ENCODE measurements around the gene SLC34A3.
A peak's percentile ranks its signal among the peaks of the same experiment; 100 is the strongest.
"Not testable (repeated sequence)": the region's sequence is repeated elsewhere in the genome, so short reads cannot be mapped to it uniquely, and the experiment has no call there.

The SLC34A3 gene

DNA sequence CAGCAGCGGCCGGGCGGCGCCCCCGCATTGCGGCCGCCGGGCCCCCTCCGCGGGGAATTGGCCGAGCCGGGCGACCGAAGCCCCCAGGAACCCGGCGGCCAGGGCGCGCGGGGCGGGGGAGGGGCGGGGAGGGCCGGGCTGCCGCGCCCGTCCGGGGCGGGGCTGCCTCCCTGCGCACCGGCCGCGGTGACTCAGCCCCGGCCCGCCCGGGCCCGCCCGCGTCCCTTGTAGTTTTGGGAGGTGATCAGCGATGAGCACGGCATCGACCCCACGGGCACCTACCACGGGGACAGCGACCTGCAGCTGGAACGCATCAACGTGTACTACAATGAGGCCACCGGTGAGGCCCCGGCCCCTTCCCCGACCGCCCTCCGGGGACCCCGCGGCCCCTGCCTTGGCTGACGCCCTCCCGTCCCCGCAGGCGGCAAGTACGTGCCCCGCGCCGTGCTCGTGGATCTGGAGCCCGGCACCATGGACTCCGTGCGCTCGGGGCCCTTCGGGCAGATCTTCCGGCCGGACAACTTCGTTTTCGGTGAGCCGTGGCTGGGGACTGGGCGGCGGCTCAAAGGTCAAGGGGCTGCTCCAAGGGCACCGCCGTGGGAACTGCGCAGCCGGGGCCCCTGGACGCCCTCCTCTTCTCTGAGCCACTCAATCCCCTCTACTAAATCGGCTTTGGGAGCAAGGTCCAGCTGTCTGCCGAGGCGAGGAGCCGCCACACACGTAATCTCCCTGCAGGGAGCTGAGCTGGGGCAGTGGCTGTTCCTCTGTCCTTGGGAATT lies 11.0 kb downstream of the SLC34A3 start:
- DNase-seq (ENCODE audit: low read depth in 2 of 2) = no peak

DNA sequence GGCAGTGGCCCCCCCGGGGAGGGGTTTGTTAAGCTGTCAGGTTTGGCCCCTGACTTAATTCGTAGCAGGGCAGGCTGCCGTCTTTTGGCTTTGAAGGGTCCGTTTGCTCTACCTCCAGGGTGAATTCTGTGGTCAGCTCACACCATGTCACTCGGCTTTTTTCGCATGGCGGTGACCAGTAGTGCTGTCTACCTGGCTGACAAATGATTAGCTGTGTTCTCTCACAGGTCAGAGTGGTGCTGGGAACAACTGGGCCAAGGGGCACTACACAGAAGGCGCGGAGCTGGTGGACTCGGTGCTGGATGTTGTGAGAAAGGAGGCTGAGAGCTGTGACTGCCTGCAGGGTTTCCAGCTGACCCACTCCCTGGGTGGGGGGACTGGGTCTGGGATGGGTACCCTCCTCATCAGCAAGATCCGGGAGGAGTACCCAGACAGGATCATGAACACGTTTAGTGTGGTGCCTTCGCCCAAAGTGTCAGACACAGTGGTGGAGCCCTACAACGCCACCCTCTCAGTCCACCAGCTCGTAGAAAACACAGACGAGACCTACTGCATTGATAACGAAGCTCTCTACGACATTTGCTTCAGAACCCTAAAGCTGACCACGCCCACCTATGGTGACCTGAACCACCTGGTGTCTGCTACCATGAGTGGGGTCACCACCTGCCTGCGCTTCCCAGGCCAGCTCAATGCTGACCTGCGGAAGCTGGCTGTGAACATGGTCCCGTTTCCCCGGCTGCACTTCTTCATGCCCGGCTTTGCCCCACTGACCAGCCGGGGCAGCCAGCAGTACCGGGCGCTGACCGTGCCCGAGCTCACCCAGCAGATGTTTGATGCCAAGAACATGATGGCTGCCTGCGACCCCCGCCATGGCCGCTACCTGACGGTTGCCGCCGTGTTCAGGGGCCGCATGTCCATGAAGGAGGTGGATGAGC lies 11.8 kb downstream of the SLC34A3 start:
- no peak for DNase-seq (ENCODE audit: low read depth in 2 of 2)

DNA sequence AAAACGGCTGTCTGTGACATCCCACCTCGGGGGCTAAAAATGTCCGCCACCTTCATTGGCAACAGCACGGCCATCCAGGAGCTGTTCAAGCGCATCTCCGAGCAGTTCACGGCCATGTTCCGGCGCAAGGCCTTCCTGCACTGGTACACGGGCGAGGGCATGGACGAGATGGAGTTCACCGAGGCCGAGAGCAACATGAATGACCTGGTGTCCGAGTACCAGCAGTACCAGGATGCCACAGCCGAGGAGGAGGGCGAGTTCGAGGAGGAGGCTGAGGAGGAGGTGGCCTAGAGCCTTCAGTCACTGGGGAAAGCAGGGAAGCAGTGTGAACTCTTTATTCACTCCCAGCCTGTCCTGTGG lies 12.5 kb downstream of the SLC34A3 start:
- DNase-seq (ENCODE audit: low read depth in 2 of 2) = not testable (repeated sequence)

DNA sequence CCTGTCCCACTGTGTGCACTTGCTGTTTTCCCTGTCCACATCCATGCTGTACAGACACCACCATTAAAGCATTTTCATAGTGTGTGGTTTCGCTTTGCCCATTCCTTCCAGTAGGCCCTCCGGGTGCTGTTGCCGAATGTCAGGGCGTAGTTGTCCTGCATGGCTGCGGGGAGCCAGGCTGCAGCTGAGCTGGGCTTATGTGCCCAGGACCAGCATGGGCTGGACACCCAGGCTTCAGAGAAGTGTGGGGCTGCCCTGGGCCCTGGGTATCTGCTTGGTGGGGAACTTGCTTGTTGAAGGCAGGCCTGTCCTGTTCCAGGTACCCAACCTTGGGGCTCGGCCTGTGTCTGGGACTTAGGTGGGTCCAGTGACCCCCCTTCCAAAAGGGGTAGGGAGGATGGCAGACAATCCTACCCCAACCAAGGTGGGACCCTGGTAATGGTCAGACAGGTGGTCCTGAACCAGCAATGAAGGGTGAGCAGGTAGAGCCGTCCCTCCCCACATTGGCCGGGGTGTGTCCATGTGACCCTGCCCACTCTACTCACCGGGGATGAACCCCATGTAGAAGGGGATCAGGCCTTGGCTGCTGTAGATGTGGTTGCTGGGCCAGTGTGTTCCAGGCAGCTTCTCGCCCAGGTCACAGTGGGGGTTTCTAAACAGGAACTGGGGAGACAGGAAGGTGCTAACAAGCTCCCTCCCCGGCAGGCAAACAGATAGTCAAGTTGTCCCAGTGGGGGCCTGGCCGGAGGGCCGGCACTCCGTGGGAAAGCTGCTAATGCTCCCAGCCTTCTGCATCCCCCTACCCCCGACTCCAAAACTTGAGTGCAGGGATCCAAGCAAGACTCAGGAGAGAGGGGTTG lies 13.2 kb downstream of the SLC34A3 start:
- DNase-seq (ENCODE audit: low read depth in 2 of 2) = no peak

DNA sequence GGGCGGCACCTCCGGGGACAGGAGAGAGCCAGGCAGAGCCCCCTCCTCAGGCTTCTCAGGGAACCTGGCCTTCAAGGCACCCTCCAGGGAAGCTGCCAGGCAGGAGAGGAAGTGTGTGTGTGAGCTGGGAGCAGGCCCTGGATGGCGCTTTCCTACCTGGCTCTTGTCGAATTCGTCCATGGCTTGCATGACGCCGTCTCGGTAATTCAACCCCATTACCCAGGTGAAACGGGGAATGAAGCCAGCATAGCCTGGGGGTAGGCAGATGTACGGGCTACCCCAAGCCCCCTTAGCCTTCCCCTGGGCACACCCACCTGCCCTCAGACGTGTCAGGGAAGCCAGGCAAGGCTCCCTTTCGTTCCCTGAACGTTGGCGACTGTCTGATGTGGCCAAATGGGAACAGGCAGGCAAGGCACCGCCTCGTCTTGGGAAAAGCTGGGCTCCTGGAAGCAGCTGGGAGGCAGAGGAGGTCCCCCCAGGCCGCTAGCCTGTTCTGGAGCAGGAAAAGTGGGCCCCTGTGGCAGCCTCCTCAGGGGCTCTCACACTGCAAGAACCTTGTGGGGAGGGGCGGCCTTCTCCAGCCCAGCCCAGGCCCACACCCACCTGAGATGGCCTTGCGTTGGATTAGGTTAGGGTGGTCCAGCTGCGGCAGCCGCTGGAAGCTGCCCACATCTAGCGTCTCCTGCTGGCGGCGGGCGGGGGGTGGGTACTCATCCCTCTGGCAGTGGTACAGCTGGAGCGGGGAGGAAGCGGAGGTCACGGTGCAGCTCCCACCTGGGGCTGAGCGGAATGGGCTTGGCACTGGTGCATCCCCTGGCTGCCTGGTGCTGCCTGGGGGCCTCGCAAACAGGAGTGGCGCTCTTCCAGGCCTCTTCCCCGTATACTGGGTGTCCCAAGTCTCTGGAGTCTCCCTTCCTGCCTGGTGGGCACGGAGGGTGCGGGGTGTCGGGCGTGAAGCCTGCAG lies 14.1 kb downstream of the SLC34A3 start:
- DNase-seq (ENCODE audit: low read depth in 2 of 2) = no peak

DNA sequence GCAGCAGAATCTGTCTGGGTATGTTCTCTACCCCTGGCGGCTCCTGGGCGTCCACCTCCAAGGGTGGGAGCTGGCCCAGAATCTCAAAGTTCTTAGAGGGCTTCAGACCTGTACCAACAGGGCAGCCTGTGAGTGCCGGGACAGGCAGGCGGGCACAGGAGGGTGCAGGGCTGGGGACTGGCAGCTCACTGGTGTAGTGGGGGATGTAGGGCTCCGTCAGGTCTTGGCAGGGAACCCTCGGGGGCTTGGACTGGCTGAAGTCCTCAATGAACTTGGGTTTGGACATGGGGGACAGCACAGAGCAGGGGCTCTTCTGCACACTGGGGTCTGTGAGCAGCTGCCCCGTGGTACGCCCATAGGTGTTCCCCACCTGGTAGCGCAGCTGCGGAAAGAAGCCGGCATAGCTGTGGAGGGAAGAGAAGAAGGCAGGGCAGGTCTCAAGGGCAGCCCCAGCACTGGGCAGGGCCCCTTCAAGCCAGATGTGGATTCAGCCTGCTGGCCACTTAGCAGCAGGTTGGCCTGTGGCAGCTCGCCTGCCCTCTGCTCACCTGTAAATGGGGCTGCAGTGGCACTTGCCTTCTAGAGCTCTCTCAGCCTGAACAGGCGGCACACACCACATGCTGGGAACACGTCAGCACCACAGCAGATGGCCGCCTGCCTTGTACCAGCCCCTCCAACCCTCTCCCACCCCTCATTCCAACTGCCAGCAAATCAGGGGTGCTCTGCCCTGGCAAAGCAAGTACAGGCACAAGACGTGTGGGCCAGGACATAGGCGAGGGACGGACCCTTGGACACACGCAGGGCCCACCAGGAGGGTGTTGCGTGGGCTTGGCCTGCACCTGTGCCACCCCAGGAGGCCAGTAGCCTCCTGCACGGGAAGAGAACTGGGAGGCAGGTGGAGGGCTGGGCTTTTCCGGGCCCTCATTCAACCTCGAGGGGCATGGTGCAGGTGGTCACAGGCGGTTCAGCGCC lies 15.0 kb downstream of the SLC34A3 start:
- no peak for DNase-seq (ENCODE audit: low read depth in 2 of 2)

DNA sequence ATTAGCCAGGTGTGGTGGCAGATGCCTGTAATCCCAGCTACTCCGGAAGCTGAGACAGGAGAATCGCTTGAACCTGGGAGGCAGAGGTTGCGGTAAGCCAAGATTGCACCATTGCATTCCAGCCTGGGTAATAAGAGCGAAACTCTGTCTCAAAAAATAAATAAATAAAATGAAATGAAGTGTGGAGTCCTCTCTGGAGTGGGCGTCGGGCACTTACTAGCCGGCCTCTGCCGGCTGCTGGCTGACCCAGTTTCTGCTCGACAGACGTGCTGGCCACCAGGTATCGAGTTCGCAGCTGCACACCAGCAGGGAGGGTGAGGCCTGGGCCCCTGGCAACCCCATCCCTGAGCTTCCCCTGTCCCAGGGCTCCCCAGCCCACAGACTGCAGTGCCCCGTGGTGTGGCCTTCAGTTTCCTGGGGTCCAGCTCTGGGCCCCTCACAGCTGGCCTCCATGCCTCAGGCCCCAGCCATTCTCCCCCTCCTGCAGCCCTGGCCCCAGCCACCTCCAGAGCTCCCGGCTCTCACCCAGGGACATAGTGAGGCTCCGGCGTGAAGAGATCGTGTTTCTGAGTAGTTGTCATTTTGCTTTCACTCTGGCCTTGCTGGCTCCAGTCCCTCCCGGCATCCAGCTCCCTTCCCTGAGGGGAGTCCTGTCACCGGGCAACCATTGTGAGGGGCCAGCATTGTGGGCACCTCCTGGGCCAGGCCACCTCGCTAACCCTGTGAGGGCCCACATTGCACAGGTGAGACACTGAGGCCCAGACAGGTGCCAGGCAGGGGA lies 16.6 kb downstream of the SLC34A3 start:
- no peak for DNase-seq (ENCODE audit: low read depth in 2 of 2)

DNA sequence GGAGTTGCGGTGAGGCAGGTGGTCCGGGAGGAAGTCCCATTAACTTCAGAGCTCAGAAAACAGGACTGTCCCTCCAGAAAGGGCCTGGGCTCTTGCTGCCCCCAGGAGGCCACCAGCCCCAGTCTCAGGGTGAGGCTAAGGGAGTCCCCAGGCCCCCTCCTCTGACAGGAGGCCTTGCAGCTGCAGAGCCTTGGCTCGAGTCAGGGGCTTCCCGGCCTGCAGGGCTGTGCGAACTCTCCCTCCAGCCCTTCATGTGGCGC lies 17.1 kb downstream of the SLC34A3 start:
- no peak for DNase-seq (ENCODE audit: low read depth in 2 of 2)

DNA sequence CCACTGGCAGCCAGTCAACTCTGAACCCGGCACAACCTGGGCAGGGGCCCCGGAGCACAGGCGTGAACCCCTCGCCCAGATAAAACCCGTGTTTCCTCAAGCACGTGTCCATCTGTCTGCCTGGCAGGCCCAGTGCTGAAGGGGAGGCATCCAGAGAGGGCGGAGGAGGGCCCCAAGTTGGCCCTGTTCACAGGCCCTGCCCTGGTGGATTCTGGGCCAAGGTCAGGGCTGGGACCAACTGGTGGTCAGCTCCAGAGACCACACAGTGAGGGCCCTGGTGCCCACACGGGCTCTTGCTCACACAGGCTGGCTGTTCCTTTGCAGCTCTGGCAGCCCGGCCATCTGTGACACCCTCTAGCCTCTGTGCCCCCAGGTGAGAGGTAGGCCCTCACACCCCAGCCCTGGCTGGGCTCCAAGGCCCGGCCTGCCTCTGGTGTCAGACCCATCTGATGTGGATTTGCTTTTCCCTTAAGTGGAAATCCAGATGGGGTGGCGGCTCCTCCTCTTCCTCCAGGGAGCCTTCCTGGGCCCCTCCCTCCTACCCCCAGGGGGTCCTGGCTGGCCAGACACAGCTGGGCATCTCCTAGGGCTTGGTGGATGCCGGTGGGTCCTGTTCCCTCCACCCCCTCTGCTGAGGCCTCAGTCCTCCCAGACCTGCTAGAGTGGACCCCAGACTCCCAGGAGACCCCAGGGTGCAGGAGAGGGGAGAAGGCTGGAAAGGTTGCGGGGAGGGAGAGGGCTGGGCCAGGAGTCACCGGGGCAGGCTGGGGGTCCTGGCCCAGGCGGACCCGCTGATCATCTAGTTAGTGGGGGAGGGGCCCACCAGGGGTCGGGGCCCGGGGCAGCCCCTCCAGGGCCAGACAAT lies 19.9 kb downstream of the SLC34A3 start:
- no peak for DNase-seq (ENCODE audit: low read depth in 2 of 2)

DNA sequence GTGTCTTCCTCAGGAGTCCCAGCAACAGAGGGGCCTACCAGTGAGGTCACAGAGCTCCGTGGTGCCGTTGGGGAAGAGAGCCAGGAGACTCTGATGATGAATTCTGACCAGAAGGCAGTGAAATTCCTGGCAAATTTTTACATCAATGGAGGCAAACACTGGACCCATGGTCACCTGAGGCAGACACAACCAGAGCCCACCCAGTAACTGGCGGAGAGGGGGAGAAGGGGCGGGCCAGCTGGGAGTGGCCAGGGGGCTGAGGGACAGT lies 20.4 kb downstream of the SLC34A3 start, which contains the start of gene STPG3:
Gene STPG3, plus strand, starts transcription at position 93 of the 268 bp plus-strand sequence. Its CDS starts 1 bp downstream, at position 94.
- no peak for DNase-seq (ENCODE audit: low read depth in 2 of 2)

DNA sequence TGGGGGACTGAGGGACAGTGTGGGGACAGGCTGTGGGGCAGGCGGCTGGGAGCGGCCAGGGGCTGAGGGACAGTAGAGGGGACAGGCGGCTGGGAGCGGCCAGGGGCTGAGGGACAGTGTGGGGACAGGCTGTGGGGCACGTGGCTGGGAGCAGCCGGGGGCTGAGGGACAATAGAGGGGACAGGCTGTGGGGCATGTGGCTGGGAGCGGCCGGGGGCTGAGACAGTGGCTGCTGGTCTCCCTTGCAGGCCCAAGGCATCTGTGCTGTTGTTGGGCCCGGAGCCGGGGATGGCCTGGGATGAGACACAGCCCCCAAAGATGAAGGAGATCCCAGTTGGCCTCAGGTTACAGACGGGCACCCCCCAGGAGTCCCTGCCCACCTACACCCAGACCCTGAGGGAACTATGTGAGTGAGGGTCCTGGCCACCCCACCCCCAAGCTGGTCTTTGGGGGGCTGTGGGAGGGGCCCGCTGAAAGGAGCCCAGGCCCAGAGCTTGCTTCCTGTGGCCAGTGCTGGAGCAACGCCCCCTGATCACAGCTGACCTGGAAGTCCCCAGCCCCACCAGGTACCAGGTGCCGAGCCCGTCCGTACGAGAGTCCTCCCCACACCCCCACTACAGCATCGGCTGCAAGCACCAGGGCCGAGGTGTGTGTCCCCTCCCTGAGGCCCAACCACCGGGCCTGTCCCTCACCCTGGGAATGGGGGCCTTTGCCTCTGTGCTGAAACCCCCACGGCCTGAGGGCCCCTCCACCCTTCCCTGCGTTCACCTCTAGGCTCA lies 21.0 kb downstream of the SLC34A3 start:
- no peak for DNase-seq (ENCODE audit: low read depth in 2 of 2)

DNA sequence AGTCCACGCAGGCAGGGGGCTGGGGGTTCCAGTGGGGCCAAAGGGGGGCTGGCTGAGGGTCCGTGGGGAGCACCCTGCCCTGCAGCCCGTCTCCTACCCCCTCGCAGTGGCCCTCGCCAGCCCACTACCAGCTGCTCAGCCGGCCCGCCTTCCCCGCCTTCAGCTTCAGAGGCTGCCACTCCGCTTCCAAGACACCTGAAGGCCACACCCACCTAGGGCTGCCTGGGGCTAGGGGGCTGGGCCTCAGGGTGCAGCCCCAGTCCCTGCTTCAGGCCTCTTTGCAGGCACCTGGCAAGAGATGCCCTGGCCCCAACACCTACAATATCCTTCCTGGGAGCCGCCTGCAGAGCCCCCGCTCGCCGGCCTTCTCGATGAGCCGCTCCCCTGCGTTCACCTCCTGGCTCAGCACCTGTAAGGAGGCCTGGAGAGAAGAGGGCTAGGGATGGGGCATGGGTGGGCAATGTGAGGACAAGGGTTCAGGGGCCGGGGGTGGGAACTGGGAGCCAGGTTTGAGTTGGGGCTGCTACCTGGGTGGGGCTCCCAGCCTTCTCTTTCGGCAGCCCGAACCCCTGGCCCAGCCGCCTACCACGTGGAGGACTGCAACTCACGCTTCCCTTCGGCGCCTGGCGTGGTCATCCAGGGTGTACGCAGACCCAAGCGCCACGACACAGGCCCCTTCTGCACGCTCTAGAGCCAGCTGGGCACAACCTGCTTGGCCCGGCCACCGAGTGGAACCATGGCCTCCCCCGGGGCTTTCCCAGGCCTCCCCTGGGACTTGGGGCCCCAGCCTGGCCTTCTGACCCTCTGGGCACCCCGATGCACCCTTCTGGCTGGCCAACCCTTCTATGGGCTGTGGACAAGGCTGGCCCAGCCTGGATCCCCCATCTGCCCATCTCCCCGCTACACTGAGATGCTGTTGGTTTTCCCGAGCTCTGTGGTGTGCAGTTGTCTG lies 22.1 kb downstream of the SLC34A3 start:
- no peak for DNase-seq (ENCODE audit: low read depth in 2 of 2)

DNA sequence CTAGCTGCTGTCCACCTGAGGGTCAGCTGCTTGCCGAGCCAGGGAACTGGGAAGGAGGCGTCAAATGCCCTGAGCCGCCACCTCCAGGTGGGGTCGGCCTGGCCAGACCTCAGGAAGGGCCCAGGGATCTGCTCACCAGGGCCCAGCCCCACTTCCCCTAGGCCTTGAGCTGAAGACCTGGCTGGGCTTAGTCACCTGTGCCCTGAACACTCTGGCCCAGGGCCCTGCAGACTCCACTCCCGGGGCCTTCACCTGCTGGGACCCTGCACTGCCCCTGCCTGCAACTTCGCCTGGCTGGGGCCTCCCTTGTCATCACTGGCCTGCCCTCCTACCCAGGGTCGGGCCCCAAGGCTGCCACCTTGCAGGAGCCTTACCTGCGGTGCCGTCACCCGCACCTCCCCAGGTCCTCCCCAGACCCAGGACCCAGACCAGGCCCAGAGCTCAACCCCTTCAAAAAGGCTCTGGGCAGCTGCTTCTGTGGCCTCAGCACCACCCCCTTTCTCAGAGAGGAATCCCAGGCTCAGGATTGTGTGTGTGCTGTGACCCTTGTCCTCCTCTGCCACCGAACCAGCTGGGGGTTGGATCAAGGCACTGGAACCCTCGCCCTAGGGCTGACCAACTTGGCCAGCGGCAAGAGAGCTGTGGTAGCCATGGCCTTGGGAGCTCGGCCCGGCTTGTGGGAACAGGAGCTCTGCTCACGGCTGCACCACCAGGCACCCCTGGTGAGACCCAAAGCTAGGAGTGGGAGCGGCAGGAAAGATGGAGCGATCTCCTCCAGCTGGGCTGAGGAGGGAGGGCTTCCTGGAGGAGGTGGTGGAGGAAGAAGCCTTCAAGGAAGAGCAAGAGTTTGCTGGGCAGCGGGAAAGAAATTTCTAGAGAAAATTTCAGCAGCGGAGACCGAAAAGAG lies 23.3 kb downstream of the SLC34A3 start:
- DNase-seq (ENCODE audit: low read depth in 2 of 2) = no peak

DNA sequence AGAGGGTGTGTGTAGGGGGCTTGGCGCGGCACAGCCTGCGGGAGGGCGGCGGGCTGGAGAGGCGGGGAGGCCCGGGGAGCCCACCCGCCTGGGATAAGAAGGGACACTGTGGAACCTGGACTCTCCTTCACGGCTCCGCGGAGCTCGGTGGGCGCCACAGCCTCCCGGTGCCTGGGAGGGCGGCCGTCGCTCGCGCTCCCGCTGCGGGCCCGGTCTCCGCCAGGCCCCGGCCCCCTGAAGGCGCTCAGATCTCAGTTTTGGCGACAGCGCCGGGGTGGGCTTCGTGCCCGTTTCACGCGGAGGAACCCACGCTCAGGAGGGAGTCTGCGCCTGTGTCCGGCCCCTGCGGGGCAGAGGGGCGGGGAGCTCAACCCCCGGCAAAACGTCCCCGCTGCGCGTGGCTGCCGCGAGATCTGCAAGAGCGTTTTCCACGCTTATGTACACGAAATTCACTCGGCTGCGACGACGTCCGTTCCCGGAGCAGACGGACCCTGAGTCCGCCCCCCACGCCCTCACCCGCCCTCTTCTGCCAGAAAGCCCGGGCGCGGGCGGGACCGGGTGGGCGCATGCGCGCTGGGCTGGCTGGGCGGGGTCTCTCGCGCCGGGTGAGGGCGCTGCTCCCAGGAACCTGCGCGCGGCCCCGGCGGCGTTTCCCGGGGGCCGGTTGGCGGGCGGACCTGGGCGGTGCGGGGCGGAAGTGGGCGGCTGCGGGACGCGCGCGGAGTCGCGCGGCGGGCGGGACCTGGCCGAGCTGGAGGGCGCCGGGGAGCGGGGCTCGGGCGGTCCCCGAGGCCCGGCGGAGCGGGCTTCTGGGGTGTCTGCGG lies 24.1 kb downstream of the SLC34A3 start, which contains the start of gene NELFB:
Gene NELFB, plus strand, starts transcription at position 704 of the 824 bp plus-strand sequence.
- DNase-seq (ENCODE audit: low read depth in 2 of 2) = peak; percentile 61 to 66

All from fibroblast of skin of left biceps (primary cell).